Measurements from ENCODE around the gene PLXNB2.

The PLXNB2 gene

GRCh38 chr22:50299785-50300619, 7.4 kb downstream of the PLXNB2 start:
- ATAC-seq = no peak
- no peak for TF ChIP-seq ZNF70 (CRISPR knock-in tag; IDR thresholded peaks at IDR 0.05)
- TF ChIP-seq ARNTL (CRISPR knock-in tag; IDR thresholded peaks at IDR 0.05; ENCODE audit: borderline replicate concordance, low read depth) = no peak
- TF ChIP-seq, protein P1, sequence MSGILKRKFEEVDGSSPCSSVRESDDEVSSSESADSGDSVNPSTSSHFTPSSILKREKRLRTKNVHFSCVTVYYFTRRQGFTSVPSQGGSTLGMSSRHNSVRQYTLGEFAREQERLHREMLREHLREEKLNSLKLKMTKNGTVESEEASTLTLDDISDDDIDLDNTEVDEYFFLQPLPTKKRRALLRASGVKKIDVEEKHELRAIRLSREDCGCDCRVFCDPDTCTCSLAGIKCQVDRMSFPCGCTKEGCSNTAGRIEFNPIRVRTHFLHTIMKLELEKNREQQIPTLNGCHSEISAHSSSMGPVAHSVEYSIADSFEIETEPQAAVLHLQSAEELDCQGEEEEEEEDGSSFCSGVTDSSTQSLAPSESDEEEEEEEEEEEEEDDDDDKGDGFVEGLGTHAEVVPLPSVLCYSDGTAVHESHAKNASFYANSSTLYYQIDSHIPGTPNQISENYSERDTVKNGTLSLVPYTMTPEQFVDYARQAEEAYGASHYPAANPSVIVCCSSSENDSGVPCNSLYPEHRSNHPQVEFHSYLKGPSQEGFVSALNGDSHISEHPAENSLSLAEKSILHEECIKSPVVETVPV (CRISPR knock-in tag; IDR thresholded peaks at IDR 0.05) = no peak
- no peak for TF ChIP-seq SNAI2 (CRISPR knock-in tag; IDR thresholded peaks at IDR 0.05)
- no peak for TF ChIP-seq ZNF565 (CRISPR knock-in tag; conservative IDR thresholded peaks at IDR 0.05; ENCODE audit: low read depth)
- no peak for TF ChIP-seq ZNF8 (CRISPR knock-in tag; IDR thresholded peaks at IDR 0.05)
- no peak for TF ChIP-seq CREB5 (CRISPR knock-in tag; IDR thresholded peaks at IDR 0.05; ENCODE audit: low read depth)
- TF ChIP-seq BACH2 (CRISPR knock-in tag; IDR thresholded peaks at IDR 0.05; ENCODE audit: borderline replicate concordance) = no peak
- no peak for TF ChIP-seq OSR1 (CRISPR knock-in tag; IDR thresholded peaks at IDR 0.05)
- TF ChIP-seq, protein P2, sequence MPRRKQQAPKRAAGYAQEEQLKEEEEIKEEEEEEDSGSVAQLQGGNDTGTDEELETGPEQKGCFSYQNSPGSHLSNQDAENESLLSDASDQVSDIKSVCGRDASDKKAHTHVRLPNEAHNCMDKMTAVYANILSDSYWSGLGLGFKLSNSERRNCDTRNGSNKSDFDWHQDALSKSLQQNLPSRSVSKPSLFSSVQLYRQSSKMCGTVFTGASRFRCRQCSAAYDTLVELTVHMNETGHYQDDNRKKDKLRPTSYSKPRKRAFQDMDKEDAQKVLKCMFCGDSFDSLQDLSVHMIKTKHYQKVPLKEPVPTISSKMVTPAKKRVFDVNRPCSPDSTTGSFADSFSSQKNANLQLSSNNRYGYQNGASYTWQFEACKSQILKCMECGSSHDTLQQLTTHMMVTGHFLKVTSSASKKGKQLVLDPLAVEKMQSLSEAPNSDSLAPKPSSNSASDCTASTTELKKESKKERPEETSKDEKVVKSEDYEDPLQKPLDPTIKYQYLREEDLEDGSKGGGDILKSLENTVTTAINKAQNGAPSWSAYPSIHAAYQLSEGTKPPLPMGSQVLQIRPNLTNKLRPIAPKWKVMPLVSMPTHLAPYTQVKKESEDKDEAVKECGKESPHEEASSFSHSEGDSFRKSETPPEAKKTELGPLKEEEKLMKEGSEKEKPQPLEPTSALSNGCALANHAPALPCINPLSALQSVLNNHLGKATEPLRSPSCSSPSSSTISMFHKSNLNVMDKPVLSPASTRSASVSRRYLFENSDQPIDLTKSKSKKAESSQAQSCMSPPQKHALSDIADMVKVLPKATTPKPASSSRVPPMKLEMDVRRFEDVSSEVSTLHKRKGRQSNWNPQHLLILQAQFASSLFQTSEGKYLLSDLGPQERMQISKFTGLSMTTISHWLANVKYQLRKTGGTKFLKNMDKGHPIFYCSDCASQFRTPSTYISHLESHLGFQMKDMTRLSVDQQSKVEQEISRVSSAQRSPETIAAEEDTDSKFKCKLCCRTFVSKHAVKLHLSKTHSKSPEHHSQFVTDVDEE (CRISPR knock-in tag; IDR thresholded peaks at IDR 0.05) = no peak
- TF ChIP-seq PATZ1 (CRISPR knock-in tag; IDR thresholded peaks at IDR 0.05; ENCODE audit: borderline replicate concordance) = no peak
- no peak for TF ChIP-seq GLIS3 (CRISPR knock-in tag; IDR thresholded peaks at IDR 0.05)
- no peak for TF ChIP-seq ISL1 (CRISPR knock-in tag; IDR thresholded peaks at IDR 0.05)

DNA sequence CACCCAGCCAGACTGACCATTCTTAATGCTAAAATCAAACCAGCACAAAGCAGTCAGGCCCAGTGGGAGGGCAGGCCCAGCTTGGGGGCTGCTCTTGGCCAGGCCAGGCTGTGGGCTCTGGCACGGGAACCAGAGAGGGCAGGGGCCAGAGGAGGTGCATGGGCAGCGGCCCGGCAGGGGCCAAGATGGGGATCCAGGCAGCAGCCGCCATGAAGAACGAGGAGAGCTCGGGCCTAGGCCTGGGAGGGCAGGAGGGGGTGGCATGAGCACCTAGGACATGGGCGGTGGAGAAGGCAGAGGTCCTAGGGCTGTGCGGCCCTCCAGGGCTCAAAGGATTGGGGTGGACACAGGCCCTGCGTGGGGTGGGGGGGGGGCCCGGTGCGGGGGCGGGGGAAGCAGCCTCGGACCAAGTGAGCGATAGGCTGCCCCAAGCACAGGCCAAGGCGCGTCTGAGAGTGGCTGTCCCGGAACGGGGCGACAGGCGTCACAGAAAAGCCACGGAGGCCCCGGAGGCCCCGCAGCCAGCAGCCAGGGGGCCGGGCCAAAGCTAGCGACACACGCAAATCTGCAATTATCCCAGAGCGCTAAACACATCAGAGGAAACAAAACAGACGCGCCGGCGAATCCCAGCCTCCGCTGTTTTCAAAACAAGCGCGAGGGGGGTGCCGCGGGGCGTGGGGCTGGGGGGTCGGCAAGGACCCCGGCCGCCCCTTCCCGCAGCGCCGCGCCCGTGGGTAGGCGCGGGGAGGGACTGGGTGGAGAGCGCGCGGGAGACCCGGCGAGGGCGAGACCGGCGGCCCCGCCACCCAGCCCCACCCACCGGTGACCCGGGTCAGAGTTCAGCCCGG, 8.3 kb downstream of the PLXNB2 start:
- ATAC-seq = no peak

More for the DNA sequence above, 8.3 kb downstream of the PLXNB2 start:
- TF ChIP-seq ZNF70 (CRISPR knock-in tag; IDR thresholded peaks at IDR 0.05) = no peak
- no peak for TF ChIP-seq ZNF565 (CRISPR knock-in tag; conservative IDR thresholded peaks at IDR 0.05; ENCODE audit: low read depth)
- TF ChIP-seq ARNTL (CRISPR knock-in tag; IDR thresholded peaks at IDR 0.05; ENCODE audit: borderline replicate concordance, low read depth) = no peak
- TF ChIP-seq OSR1 (CRISPR knock-in tag; IDR thresholded peaks at IDR 0.05) = no peak
- TF ChIP-seq, protein P2 (CRISPR knock-in tag; IDR thresholded peaks at IDR 0.05) = no peak
- TF ChIP-seq, protein P1 (CRISPR knock-in tag; IDR thresholded peaks at IDR 0.05) = no peak
- TF ChIP-seq SNAI2 (CRISPR knock-in tag; IDR thresholded peaks at IDR 0.05) = no peak
- no peak for TF ChIP-seq ZC3H10 (CRISPR knock-in tag; IDR thresholded peaks at IDR 0.05)
- TF ChIP-seq PATZ1 (CRISPR knock-in tag; IDR thresholded peaks at IDR 0.05; ENCODE audit: borderline replicate concordance) = no peak
